GM12873 (cell line): ENCODE data around the gene SYCP2L.

Experiments
- CTCF ChIP-seq: IDR thresholded peaks from 2 replicates; pipeline ENCODE4 v1.5.1; 2012; ENCODE audit warnings: low read depth, mild to moderate bottlenecking, moderate library complexity, low read length, control low read depth; ENCODE audit not compliant: insufficient read depth; ENCODE audit errors: missing control alignments

Gene SYCP2L

GRCh38 chr6:10886691-10887502, at the start of gene SYCP2L:
Gene SYCP2L (plus strand): TSS chr6:10887052. CDS start chr6:10887127, 75 bp downstream.
- no peak for TF ChIP-seq CTCF

GRCh38 chr6:10837622-10837994, 49.2 kb upstream of the SYCP2L start:
- no peak for TF ChIP-seq CTCF

GRCh38 chr6:10837995-10838793, 48.7 kb upstream of the SYCP2L start, which contains the start of gene MAK:
Gene MAK (minus strand): TSS chr6:10838539. CDS start chr6:10830648, 7,891 bp downstream.
- TF ChIP-seq CTCF = no peak

- no peak for TF ChIP-seq CTCF
These were observed 48.0 kb upstream of the SYCP2L start for GRCh38 chr6:10838794-10839333.

GRCh38 chr6:10843554-10843953, 43.3 kb upstream of the SYCP2L start:
- no peak for TF ChIP-seq CTCF

- peak; percentile 29 for TF ChIP-seq CTCF
These were observed 39.2 kb upstream of the SYCP2L start for GRCh38 chr6:10847684-10848083.

- no peak for TF ChIP-seq CTCF
These were observed 37.0 kb upstream of the SYCP2L start for GRCh38 chr6:10849901-10850300.
